Stimulated activated naive CD8-positive, alpha-beta T cell treated with anti-CD3 and anti-CD28 coated beads, Interleukin-15, Interleukin-2, amounts not matched to agents 100 ng/mL and 50 ng/mL, for 24 hours (primary cell): ENCODE data around the gene TCF7L1.

Source experiments
- H3K27ac Mint-ChIP-seq: one replicate; pipeline ENCODE4 v1.8.0; 2021; ENCODE audit warnings: mild to moderate bottlenecking, mixed read lengths
- H3K27me3 Mint-ChIP-seq: one replicate; pipeline ENCODE4 v1.8.0; 2021; ENCODE audit warnings: mixed read lengths
- H3K36me3 Mint-ChIP-seq: one replicate; pipeline ENCODE4 v1.8.0; 2021; ENCODE audit warnings: low read depth, mixed read lengths
- H3K4me1 Mint-ChIP-seq: one replicate; pipeline ENCODE4 v1.8.0; 2021; ENCODE audit warnings: low read depth, mixed read lengths
- H3K4me3 Mint-ChIP-seq: one replicate; pipeline ENCODE4 v1.8.0; 2021; ENCODE audit warnings: mild to moderate bottlenecking, mixed read lengths
- H3K9me3 Mint-ChIP-seq: one replicate; pipeline ENCODE4 v1.8.0; 2021; ENCODE audit warnings: mixed read lengths

TCF7L1 gene

DNA sequence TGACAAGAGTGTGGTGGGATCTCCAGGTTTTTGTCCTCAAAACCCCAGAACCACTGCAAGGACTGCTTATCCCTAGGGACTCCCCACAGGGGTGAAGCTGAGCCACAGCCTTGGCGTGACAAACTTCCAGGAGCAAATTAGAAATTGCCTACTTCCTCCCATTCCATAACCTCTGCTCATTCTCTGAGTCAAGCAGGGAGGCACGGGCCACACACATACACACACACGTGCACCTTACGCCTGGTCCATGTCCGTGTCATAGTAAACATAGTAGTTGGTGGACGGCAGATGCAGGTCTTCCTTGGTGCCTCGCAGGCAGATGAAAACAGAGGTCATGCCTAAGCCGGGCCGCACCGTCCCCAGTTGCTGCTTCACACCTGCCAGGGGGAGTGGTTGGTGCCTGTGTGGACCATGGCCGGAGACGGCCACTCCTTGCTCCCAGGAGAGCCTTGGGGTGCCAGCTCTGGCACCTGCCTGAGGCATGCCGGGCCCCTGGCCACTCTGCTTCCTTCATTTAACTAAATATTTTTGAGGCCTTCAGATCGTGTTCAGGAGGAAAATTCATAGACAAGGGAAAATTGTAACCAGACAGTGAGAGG is 211.3 kb downstream of the TCF7L1 start:
- Mint-ChIP-seq H3K36me3 (peaks cover 19% of the 10 kb centered on the region), H3K9me3 (no peaks in the 10 kb centered on the region), H3K27me3 (no peaks in the 10 kb centered on the region), H3K4me3 (no peak overlapping the region), H3K4me1 (no peaks in the 10 kb centered on the region), H3K27ac (no peak overlapping the region)

- Mint-ChIP-seq H3K36me3 (peaks cover 38% of the 10 kb centered on the region), H3K27me3 (no peaks in the 10 kb centered on the region), H3K4me3 (no peak overlapping the region), H3K9me3 (no peaks in the 10 kb centered on the region), H3K27ac (no peak overlapping the region), H3K4me1 (peaks cover under 1% of the 10 kb centered on the region)
Measured at GRCh38 chr2:85347599-85347998, 214.4 kb downstream of the TCF7L1 start.

DNA sequence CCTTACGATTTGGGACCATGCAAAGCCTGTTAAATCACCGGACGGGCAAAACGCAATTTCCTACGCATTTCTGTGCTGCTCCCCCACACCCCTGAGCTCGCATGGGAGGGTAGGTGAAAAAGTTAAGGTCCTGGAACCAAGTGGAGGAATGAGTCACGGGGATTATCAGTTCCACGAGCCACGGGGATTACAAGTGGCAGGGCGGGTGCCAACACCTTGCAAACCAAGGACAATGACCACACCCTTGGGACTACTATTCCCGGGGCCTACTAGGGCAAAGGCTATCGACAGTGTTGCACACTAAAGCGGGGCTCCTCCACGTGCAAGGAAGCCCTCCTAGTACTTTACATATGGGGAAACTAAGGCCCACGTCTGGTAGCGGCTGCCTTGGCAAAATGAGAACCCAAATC is 220.7 kb downstream of the TCF7L1 start:
- peak overlapping the region; percentile 96 for H3K27ac Mint-ChIP-seq
- no peaks in the 10 kb centered on the region for H3K9me3 Mint-ChIP-seq
- no peaks in the 10 kb centered on the region for H3K27me3 Mint-ChIP-seq
- H3K4me1 Mint-ChIP-seq, result peaks cover 40% of the 10 kb centered on the region
- peaks cover 42% of the 10 kb centered on the region for H3K36me3 Mint-ChIP-seq
- H3K4me3 Mint-ChIP-seq, result peak overlapping the region; percentile 97

DNA sequence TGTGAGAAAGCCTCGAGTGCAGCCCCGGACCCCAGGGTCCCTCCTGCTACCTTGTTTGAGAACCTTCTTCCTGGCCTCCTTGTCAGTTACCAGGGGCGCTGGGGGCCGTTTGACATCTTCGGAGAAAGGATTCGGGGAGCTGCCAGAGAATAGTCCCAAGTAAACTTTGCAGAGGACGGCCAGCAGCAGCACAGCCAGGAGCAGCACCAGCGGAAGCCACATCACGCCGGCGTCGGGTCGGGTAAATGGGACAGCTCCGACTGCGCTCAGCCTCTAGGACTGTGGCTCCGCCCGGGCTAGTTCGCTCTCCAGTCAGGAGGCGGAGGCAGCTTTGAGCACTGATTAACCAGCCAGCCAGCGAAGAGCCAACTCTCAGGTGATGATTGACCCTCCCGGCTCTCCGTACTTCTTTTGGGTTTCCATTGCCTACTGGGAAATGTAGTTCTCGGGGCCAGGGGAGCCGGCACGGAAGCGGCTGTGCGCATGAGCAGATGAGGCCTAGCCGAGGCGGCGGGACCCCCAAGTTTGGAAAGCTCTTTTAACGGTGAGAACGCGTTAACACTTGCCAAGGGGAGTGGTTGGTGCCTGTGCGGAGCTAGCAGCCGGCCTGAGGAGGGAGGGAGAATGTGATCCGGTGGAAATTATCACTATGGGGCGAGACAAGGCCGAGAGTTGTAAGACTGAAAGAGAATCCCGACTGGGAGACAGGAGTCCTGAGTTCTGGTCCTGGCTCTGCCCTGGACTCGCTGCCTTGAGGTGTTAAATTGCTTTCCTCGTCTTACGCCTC is 221.3 kb downstream of the TCF7L1 start, which contains the start of the genes ELMOD3 and RETSAT:
Gene ELMOD3, plus strand, starts transcription at position 484 of the 787 bp plus-strand sequence. CDS start 2,430 bp downstream, outside the sequence.
Gene RETSAT, minus strand, starts transcription at position 243 of the 787 bp plus-strand sequence. Its CDS starts 21 bp downstream, at position 222.
- H3K27ac Mint-ChIP-seq, result peak within 1 kb of the TSS; percentile 96
- H3K4me1 Mint-ChIP-seq, result peaks cover 40% of the 10 kb centered on the region
- peaks cover 41% of the 10 kb centered on the region for H3K36me3 Mint-ChIP-seq
- H3K27me3 Mint-ChIP-seq, result no peaks in the 10 kb centered on the region
- H3K4me3 Mint-ChIP-seq, result peak within 1 kb of the TSS; percentile 97
- no peaks in the 10 kb centered on the region for H3K9me3 Mint-ChIP-seq

GRCh38 chr2:85355073-85355410 is 221.8 kb downstream of the TCF7L1 start:
- Mint-ChIP-seq H3K4me1 (peaks cover 40% of the 10 kb centered on the region), H3K27ac (peak overlapping the region; percentile 96), H3K27me3 (no peaks in the 10 kb centered on the region), H3K9me3 (no peaks in the 10 kb centered on the region), H3K4me3 (peak overlapping the region; percentile 97), H3K36me3 (peaks cover 39% of the 10 kb centered on the region)

GRCh38 chr2:85355521-85355920 is 222.3 kb downstream of the TCF7L1 start:
- no peaks in the 10 kb centered on the region for H3K9me3 Mint-ChIP-seq
- H3K4me3 Mint-ChIP-seq, result peak overlapping the region; percentile 97
- peaks cover 40% of the 10 kb centered on the region for H3K4me1 Mint-ChIP-seq
- peaks cover 35% of the 10 kb centered on the region for H3K36me3 Mint-ChIP-seq
- no peaks in the 10 kb centered on the region for H3K27me3 Mint-ChIP-seq
- H3K27ac Mint-ChIP-seq, result no peak overlapping the region

DNA sequence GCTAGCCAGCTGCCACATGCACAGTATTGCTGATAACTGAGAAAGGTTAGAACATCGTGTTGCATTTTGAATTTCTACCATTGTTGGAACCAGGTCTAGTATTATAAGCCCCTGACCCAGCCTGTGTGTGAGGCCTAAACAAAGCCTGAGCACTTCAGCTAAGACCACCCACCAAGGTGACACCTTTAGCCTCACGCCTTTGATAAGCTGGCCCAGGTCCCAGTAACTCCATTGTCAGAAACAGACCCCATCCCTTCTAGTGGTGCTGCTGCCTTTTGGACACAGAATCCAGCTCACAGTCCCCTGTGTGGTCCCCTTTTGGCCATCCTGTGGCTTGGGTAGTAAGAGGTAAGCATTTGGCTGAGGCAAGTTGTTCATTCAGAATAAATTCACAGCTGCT is 223.0 kb downstream of the TCF7L1 start:
- H3K27me3 Mint-ChIP-seq, result no peaks in the 10 kb centered on the region
- H3K36me3 Mint-ChIP-seq, result peaks cover 33% of the 10 kb centered on the region
- no peak overlapping the region for H3K27ac Mint-ChIP-seq
- H3K4me3 Mint-ChIP-seq, result no peak overlapping the region
- no peaks in the 10 kb centered on the region for H3K9me3 Mint-ChIP-seq
- peaks cover 40% of the 10 kb centered on the region for H3K4me1 Mint-ChIP-seq

- Mint-ChIP-seq H3K36me3 (peaks cover 40% of the 10 kb centered on the region), H3K4me3 (no peak overlapping the region)
Measured at GRCh38 chr2:85357736-85358135, 224.5 kb downstream of the TCF7L1 start.

More at GRCh38 chr2:85357736-85358135, 224.5 kb downstream of the TCF7L1 start:
- Mint-ChIP-seq H3K27me3 (no peaks in the 10 kb centered on the region), H3K27ac (no peak overlapping the region), H3K9me3 (no peaks in the 10 kb centered on the region), H3K4me1 (peaks cover 38% of the 10 kb centered on the region)
